Activated CD4-positive, alpha-beta T cell treated with anti-CD3 and anti-CD28 coated beads, Interleukin-2, amount 50 U/mL, for 4 hours (primary cell): ENCODE results near the gene RNF126.
"Not testable (repeated sequence)": the region's sequence is repeated elsewhere in the genome, so short reads cannot be mapped to it uniquely, and the experiment has no call there.

ENCODE experiments used
- DNase-seq, 2 experiments: peaks; one replicate each; pipeline ENCODE4 v3.0.0-alpha.2; 2020

RNF126 gene

GRCh38 chr19:624433-625109 is 38.4 kb downstream of the RNF126 start:
- DNase-seq: no peak

GRCh38 chr19:623974-624373 is 39.0 kb downstream of the RNF126 start:
- DNase-seq: no peak

- no peak for DNase-seq
Measured at GRCh38 chr19:623175-623916, 39.7 kb downstream of the RNF126 start.

- DNase-seq: no peak
Measured at GRCh38 chr19:622666-623065, 40.3 kb downstream of the RNF126 start.

GRCh38 chr19:621819-622218 is 41.2 kb downstream of the RNF126 start:
- no peak for DNase-seq

- DNase-seq: not testable (repeated sequence)
Measured at GRCh38 chr19:621191-621590, 41.8 kb downstream of the RNF126 start.

GRCh38 chr19:620166-620862 is 42.7 kb downstream of the RNF126 start:
- no peak for DNase-seq

- no peak for DNase-seq
Measured at GRCh38 chr19:619286-620002, 43.6 kb downstream of the RNF126 start.

- DNase-seq: no peak
Measured at GRCh38 chr19:618674-619285, 44.2 kb downstream of the RNF126 start.

GRCh38 chr19:618247-618619 is 44.8 kb downstream of the RNF126 start:
- DNase-seq: no peak

GRCh38 chr19:617551-618246 is 45.3 kb downstream of the RNF126 start:
- DNase-seq: no peak

- DNase-seq: no peak
Measured at GRCh38 chr19:616747-617526, 46.1 kb downstream of the RNF126 start.

GRCh38 chr19:616062-616700 is 46.8 kb downstream of the RNF126 start:
- DNase-seq: no peak

- DNase-seq: no peak
Measured at GRCh38 chr19:615619-616018, 47.4 kb downstream of the RNF126 start.

GRCh38 chr19:613732-614567 is 49.1 kb downstream of the RNF126 start:
- DNase-seq: no peak

GRCh38 chr19:612941-613340 is 50.1 kb downstream of the RNF126 start:
- DNase-seq: no peak

- peak; percentile 46 to 63 for DNase-seq
Measured at GRCh38 chr19:611481-611868, 51.5 kb downstream of the RNF126 start.

- DNase-seq: peak in 1 of 2 experiments; percentile 25
Measured at GRCh38 chr19:610801-611480, 52.1 kb downstream of the RNF126 start.

GRCh38 chr19:610071-610800 is 52.8 kb downstream of the RNF126 start:
- DNase-seq: no peak
